Measurements from ENCODE around the gene HCN2. TPM values are rescaled to one million over a fixed set of nuclear protein-coding genes. Genes with fewer than 3 reads are reported as not detected.

Gene HCN2
- total RNA-seq, 2 experiments from 2014 or later, result 2.1 TPM

GRCh38 chr19:650121-650520, 60.4 kb downstream of the HCN2 start:
- Mint-ChIP-seq H3K4me1 (ENCODE audit: low read depth) (peaks cover 5% of the 10 kb centered on the region), H3K36me3 (ENCODE audit: low read depth) (peaks cover 35% of the 10 kb centered on the region), H3K27me3 (no peaks in the 10 kb centered on the region), H3K27ac (no peak overlapping the region), H3K4me3 (no peak overlapping the region), H3K9me3 (no peaks in the 10 kb centered on the region)
- POLR2A ChIA-PET, result no interaction called here
- no peaks in the 10 kb centered on the region for H3K9me3 ChIP-seq (ENCODE audit: control insufficient read depth in 1 of 2, insufficient read depth in 1 of 2, low read length in 2 of 2)
- CTCF ChIA-PET, result interaction anchor here (0.6 kb wide), 1 partner anchor 69 kb away, joined by 4 read pairs; no protein-coding TSS in a partner anchor
- no peaks in the 10 kb centered on the region for H3K27me3 ChIP-seq (ENCODE audit: control insufficient read depth in 1 of 2, insufficient read depth in 2 of 2, low read length in 2 of 2)
- no peak overlapping the region for H3K4me3 ChIP-seq (ENCODE audit: low read length)
- DNase-seq, result no peak
- ATAC-seq (ENCODE audit: poor library complexity), result no peak
- intact Hi-C loops (cut with DNase I, micrococcal nuclease), result no loop called here
- TF ChIP-seq CTCF (IDR thresholded peaks at IDR 0.05), result no peak
- H3K36me3 ChIP-seq (ENCODE audit: insufficient read depth, low read length), result peaks cover 78% of the 10 kb centered on the region
- no peak overlapping the region for H3K27ac ChIP-seq (ENCODE audit: low read depth in 1 of 2, low read length in 2 of 2)
- peaks cover 26% of the 10 kb centered on the region for H3K4me1 ChIP-seq (ENCODE audit: insufficient read depth, low read length)

DNA sequence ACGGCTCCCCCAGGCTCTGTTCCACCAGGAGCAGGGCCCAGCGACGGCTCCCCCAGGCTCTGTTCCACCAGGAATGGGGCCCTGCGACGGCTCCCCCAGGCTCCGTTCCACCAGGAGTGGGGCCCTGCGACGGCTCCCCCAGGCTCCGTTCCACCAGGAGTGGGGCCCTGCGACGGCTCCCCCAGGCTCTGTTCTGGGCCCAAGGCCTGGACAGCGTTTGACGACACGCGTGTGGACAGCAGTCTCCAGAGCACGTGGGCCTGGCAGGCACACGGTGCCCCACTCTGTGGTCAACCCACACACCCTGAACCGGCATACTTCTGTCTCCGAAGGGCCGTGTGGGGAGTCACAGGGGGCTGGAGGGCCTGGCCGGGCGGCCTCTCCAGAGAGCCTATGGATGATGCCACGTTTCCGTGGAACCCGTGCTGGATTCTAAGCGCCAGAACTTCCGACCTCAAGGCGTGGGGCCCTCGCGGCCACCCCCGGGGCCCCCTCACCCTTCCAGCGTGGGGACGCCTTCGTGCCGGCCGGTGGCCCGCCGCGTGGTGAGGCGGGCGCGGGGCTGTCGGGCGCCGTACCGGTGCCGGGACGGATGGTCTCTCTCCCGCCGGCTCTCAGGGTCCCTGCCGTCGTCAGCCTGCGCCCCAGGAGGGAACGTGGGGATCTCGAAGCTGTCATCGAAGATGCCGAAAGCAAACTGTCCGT, 61.6 kb downstream of the HCN2 start:
- peaks cover 80% of the 10 kb centered on the region for H3K36me3 ChIP-seq (ENCODE audit: insufficient read depth, low read length)

GRCh38 chr19:651991-652390, 62.3 kb downstream of the HCN2 start:
- Mint-ChIP-seq H3K27me3 (no peaks in the 10 kb centered on the region), H3K27ac (no peak overlapping the region), H3K4me3 (no peak overlapping the region), H3K4me1 (ENCODE audit: low read depth) (peaks cover 20% of the 10 kb centered on the region), H3K9me3 (no peaks in the 10 kb centered on the region), H3K36me3 (ENCODE audit: low read depth) (peaks cover 38% of the 10 kb centered on the region)
- intact Hi-C loops (cut with DNase I, micrococcal nuclease), result no loop called here
- Histone ChIP-seq H3K27ac (ENCODE audit: low read depth in 1 of 2, low read length in 2 of 2) (no peak overlapping the region), H3K4me3 (ENCODE audit: low read length) (no peak overlapping the region), H3K4me1 (ENCODE audit: insufficient read depth, low read length) (peaks cover 45% of the 10 kb centered on the region), H3K9me3 (ENCODE audit: control insufficient read depth in 1 of 2, insufficient read depth in 1 of 2, low read length in 2 of 2) (no peaks in the 10 kb centered on the region), H3K36me3 (ENCODE audit: insufficient read depth, low read length) (peaks cover 77% of the 10 kb centered on the region), H3K27me3 (ENCODE audit: control insufficient read depth in 1 of 2, insufficient read depth in 2 of 2, low read length in 2 of 2) (no peaks in the 10 kb centered on the region)
- ATAC-seq (ENCODE audit: poor library complexity), result no peak
- POLR2A ChIA-PET, result interaction anchor here (0.9 kb wide), 1 partner anchor 9 kb away, joined by 4 read pairs; no protein-coding TSS in a partner anchor
- DNase-seq, result no peak
- CTCF ChIA-PET, result no interaction called here
- no peak for TF ChIP-seq CTCF (IDR thresholded peaks at IDR 0.05)

More for the DNA sequence above, 61.6 kb downstream of the HCN2 start:
- H3K4me1 Mint-ChIP-seq (ENCODE audit: low read depth), result peaks cover 16% of the 10 kb centered on the region
- intact Hi-C loops (cut with DNase I, micrococcal nuclease), result no loop called here
- Histone ChIP-seq H3K4me1 (ENCODE audit: insufficient read depth, low read length) (peaks cover 37% of the 10 kb centered on the region), H3K4me3 (ENCODE audit: low read length) (no peak overlapping the region), H3K27me3 (ENCODE audit: control insufficient read depth in 1 of 2, insufficient read depth in 2 of 2, low read length in 2 of 2) (no peaks in the 10 kb centered on the region), H3K9me3 (ENCODE audit: control insufficient read depth in 1 of 2, insufficient read depth in 1 of 2, low read length in 2 of 2) (no peaks in the 10 kb centered on the region), H3K27ac (ENCODE audit: low read depth in 1 of 2, low read length in 2 of 2) (no peak overlapping the region)
- ChIA-PET CTCF (no interaction called here), POLR2A (no interaction called here)
- H3K27ac Mint-ChIP-seq, result peak overlapping the region; percentile 56
- TF ChIP-seq CTCF (IDR thresholded peaks at IDR 0.05), result no peak
- no peak overlapping the region for H3K4me3 Mint-ChIP-seq
- peak in 1 of 14 experiments; percentile 27 for DNase-seq
- no peak for ATAC-seq (ENCODE audit: poor library complexity)
- peaks cover 37% of the 10 kb centered on the region for H3K36me3 Mint-ChIP-seq (ENCODE audit: low read depth)
- H3K9me3 Mint-ChIP-seq, result no peaks in the 10 kb centered on the region
- no peaks in the 10 kb centered on the region for H3K27me3 Mint-ChIP-seq

All from CD4-positive, alpha-beta T cell (primary cell).